ENCODE measurements around the gene COX7A2.

GRCh38 chr6:75205776-75206575 lies 37.6 kb downstream of the COX7A2 start, which contains the start of gene COL12A1:
- TF ChIP-seq CTCF (IDR thresholded peaks at IDR 0.05) (no peak), TCF7L2 (IDR thresholded peaks at IDR 0.05; ENCODE audit: low read depth, low read length) (no peak), POLR2AphosphoS5 (IDR thresholded peaks at IDR 0.05; ENCODE audit: low read depth, low read length) (no peak), SIN3A (IDR thresholded peaks at IDR 0.05; ENCODE audit: borderline replicate concordance, insufficient read depth, low read depth, low read length) (no peak), REST (IDR thresholded peaks at IDR 0.05; ENCODE audit: insufficient read depth in 1 of 2, low read depth in 2 of 2, low read length in 1 of 2) (no peak)
